Muscle of arm (tissue), 12 donors: ENCODE measurements around the gene MAOB. TPM values are rescaled to one million over a fixed set of nuclear protein-coding genes. Genes with fewer than 3 reads are reported as not detected.
"Not testable (repeated sequence)": the region's sequence is repeated elsewhere in the genome, so short reads cannot be mapped to it uniquely, and the experiment has no call there.

Source experiments
- DNase-seq: peaks from one replicate; pipeline ENCODE4 v3.0.0-alpha.2; 2013
- polyA plus RNA-seq, 12 donors: library from polyadenylated mRNA; unstranded; fragments of 120-200 nt; gene quantifications; one replicate each; pipeline ENCODE4 v1.2.1, GENCODE V29; 2013; ENCODE audit not compliant: insufficient read length in 12 of 12

The MAOB gene
- polyA plus RNA-seq, 12 donors: 0.73 to 8.2 (median 1.1) TPM; not detected in 1

DNA sequence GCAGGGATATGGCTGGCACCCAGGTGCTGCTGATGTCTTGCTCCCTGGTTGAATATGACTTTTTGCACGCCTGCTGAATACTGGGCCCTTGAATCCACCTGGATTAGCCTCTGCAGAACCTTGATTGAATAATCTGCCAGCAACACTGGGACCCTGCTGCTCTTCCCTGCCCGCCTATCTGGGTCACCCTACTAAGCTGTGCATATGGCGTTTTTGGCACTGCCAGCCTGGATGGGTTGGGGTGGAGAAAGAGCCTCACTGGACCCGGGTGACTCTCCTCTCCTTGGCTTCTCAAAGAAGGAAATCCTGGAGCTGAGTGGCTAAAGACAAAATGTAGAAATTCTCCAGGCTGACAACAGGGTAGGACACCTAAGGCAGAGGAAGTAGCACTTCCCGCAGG lies 126.2 kb downstream of the MAOB start:
- no peak for DNase-seq

DNA sequence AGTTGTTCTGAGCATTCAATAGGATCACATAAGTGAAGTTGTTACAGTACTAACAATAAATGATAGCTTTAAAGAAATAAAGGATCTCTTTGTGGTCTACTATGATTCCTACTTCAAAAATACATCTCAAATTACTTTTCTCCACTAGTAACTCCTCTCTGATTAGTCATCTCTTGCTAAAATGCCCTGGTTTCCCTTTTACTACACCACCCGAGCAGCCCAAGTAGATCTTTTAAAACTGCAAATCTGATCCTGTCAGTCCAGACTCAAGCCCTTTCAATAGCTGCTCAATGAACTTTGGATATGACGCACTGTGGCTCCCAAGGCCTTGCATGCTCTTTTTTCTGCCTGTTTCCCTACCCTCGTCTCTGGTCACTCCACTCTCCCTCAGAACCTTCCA lies 128.6 kb downstream of the MAOB start:
- no peak for DNase-seq

DNA sequence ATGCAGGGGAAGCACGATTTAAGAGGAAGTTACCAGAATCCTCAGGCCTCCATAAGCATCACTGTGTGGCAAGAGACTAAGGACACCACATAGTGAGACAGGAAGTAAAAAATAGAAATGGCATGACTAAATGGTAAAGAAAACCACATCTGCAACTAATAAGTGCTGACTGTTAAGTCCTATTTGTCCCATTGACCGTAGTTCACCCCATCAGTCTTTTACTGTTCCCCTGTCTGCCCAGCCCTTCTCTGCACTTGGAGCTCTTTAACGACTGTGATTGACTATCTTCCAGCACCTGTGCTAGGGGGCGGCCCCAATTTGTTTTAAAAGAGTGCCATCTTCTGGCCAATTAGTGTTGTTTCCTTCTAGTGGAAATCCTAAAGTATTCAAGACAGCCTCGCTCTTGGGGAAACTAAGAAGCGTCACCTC lies 132.0 kb downstream of the MAOB start:
- peak; percentile 31 for DNase-seq

DNA sequence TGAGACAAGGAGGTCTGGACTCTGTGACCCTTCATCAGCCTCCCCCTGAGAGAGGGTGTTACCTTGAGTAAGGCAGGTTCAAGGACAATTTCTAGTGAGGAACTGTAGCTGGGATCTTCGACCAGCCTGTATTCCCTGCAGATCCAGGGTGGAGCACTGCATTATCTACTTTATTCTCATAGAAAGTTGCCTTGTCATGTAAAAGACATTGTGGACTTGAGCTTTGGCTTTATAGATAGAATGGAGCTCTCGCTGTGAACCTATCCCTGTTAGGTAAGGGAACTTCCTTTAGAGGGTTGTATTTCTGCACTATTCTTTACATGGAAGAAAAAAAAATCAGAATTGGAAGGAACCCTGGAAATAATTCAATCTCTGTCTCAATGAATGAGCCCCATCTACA lies 134.8 kb downstream of the MAOB start:
- no peak for DNase-seq

DNA sequence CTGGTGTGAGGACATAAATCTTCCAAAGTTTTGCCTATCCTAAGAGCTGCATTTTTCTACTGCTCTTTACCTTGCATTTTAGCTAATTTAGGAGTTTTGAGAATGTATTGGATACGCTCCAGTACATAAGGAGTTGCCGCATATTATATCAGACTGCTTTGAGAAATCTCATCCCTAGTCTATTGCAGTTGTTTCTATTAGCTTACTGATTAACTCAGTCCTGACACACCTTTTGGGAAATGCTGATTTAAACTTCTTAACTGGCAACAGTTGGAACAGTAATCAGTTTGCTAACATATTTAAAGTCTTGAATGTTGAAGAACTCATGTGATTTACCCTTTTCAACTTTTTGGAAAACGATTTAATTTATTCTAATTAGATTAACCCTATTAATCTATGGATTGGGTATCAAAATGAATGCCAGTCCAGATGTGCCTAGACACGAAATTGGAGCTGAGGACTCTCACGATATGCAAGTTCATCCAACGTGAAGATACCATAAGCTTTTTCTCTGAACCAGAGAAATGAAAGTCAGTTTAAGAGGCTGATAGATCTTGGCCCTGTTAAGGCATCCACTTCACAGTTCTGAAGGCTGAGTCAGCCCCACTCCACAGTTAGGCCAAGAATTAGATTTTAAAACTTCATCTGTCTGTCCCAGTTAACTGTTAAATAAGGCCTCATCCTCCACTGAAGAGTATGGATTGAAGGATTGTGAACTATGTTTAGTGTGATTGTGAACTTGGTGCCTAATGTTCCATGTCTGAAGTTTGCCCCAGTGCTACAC lies 136.1 kb downstream of the MAOB start:
- DNase-seq: no peak

DNA sequence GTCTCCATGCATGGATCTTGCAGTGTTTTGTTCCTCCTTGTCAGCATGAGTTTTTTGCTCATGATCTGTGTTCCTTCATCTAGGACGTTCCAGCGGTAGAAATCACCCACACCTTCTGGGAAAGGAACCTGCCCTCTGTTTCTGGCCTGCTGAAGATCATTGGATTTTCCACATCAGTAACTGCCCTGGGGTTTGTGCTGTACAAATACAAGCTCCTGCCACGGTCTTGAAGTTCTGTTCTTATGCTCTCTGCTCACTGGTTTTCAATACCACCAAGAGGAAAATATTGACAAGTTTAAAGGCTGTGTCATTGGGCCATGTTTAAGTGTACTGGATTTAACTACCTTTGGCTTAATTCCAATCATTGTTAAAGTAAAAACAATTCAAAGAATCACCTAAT lies 138.0 kb downstream of the MAOB start:
- no peak for DNase-seq

DNA sequence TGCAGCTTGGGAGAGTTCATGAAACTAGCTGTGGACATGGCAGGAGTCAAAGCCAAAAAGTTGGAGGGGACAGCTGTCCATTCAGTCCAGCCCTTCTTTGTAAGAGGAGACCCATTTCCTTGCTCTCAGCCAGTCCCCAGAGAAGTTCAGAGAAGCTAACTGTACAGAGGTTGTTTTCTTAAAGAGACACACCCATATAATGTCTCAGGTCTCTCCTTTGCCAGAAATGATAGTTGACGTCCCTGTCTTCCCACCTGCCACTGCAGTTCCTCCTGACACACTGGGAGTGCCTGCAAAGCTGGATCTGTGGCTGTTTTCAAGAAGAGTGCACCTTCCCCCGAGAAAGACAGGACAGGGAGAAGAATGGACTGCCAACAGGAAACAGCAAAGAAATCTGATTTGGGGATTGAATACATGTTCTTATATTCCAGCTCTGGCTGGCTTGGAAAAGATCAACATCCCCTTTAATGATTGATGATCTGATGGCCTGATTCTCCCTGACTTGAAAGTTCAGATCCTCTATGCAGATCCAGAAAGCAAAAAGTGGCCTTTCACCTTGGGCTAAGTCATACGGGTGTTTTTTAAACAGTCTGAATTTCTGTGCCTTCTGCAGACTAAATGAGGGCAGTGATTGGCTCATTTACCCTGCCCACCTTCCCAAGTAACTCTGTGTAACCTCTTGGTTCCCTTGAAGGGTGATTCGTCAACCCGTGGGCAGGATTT lies 139.0 kb downstream of the MAOB start:
- DNase-seq: no peak

DNA sequence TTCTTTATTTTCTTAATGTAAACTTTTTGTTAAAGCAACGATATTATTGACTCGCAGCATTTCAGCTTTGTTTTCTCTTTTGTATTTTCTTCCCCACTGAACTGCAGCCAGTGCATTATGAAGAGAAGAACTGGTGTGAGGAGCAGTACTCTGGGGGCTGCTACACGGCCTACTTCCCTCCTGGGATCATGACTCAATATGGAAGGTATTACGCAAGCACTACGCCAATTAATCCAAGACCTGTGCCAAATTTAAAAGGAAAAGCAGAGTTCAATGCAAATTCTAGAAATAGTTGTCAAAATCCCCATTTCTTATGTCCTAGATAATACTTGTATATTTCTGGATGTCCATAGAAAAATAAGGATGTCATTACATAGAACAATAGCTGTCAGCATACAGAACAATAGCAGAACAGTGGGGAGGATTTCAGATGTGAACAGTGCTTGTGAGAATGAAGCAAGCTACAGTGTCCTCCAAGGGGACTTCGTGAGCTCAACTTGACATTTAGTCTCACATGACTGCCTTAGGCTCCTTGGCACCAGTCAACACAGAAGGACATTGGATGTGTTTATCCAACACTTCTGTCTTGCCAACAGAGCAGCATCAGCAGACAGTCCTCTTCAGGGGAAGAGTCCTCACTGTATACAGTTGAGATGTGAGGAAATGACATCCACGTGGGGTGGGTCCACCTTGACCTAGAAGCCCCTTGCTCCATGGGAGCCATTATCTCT lies 140.2 kb downstream of the MAOB start:
- DNase-seq: peak; percentile 11

DNA sequence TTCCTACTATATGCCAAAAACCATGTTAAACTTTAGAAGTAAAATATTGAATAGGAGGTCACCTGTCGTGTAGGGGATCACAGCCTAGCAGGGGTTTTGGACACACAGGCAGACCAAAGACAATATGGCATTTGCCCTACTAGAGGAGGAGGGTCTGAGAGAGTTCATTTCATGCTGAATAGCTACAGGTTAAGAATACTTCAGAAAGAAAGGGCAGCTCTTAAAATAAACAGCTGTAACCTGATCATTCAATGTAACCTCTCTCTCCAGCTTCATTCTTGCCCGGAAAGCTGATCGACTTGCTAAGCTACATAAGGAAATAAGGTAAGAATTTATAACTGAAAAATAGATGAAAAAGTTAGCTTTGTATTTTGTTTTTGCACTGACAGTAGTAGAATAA lies 146.3 kb downstream of the MAOB start:
- no peak for DNase-seq

DNA sequence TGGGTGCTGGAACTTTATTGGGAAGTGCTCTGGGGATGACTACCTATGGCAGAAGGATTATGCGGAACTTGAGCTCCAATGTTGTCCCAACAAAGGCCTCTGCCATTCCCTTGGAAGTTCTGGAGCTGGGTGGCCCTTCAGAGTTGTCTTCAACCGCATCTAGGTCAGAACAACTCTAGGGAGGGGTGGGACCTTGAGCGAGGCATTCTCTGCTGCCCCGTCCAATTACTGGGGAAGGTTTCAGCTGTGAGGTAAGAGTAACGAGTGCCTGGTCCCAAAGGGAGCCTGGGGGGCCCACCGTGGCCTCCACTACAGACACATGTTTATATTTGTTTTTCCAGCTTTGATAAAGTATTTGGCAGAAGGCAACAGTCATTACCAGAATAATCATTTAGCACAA lies 146.7 kb downstream of the MAOB start:
- DNase-seq: no peak

DNA sequence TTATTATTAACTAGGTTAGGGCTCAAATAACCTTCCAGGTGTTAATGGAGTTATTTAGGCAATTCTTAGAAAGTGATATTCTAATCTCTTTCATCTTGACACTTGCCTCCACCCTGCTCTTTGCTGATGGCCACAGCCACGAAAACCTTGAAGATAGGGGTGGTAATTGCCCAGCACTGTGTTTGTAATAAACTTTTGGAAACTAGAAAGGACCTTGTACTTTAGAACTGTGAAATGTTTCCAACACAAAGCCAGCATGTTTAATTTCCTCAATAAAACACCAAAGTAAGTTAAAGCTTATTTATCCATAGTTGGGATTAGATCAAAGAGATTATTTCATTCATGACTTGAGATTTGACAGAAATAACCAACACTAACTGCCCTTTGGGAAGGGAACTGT lies 147.8 kb downstream of the MAOB start:
- DNase-seq: no peak

DNA sequence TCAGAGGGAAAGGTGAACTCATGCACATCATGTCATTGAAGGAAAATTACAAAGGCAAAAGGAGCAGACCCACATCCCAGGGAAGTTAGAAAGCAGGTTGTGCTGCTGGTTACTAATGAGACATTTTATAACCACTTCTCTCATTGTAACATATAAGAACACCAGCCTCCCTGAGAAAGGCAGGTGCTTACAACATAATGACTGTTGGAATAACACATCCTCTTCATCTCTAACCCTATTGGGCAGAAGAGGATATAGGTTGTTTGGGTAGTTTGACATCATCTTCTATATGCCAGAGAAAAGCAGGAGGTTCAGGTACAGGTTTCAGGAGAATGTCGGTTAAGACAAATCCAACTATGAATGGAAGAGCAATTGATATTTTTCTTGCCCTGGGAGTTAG lies 148.6 kb downstream of the MAOB start:
- DNase-seq: no peak

DNA sequence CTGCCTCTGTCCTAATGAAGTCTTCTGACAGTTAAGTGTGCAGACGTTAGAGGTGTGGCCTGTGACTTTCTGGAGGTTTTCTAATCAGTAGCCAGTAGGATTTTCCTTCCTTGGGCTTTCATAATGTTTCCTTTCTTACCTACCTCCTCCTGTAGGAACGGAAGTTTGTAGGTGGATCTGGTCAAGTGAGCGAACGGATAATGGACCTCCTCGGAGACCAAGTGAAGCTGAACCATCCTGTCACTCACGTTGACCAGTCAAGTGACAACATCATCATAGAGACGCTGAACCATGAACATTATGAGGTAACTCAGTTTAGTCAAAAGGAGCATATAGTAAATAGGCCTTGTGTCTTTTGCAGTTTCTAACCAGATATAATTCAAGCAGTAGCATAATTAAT lies 151.2 kb downstream of the MAOB start:
- no peak for DNase-seq

DNA sequence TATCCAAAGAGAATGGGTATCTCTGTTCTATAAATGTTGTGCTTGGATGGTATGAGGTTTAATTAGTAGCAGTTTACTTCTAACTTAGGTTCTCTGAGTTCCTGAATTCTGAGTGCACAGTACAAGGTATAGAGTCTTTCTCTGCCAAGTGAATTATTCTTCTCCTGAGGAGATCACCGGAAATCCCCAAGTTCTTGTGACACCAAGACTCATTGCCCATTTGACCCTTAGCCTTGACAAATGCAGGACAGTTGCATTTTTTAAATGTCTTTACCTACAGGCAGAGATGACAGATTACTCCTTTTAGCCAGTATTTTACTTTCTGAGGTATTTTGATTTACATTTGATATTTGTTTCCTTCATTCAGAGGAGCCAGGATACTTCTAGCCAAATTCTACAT lies 153.3 kb downstream of the MAOB start:
- no peak for DNase-seq

DNA sequence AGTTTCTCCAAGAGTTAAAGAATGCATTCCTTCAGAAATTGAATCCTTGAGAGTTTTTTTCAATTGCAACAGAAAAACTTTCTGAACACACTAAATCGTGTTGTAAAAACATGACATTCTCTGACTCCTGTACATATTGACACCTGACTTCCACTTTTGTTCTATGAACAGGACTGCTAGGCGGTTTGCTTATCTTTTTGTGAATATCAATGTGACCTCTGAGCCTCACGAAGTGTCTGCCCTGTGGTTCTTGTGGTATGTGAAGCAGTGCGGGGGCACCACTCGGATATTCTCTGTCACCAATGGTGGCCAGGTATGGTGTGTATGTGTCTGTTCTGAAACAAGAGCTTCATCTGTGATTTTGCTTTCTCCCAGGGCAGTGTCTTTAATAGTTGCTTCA lies 154.2 kb downstream of the MAOB start:
- no peak for DNase-seq

DNA sequence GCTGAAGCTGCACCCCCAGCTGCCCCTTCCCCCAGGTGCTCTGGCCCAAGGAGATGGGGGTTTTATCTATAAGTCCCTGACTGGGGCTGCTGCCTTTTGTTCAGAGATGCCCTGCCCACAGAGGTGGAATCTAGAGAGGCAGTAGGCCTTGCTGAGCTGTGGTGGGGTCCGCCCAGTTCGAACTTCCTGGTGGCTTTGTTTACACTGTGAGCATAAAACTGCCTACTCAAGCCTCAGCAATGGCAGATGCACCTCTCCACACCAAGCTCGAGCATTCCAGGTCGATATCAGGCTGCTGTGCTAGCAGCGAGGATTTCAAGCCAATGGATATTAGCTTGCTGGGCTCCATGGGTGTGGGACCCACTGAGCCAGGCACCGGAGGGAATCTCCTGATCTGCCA lies 155.0 kb downstream of the MAOB start:
- DNase-seq: not testable (repeated sequence)

DNA sequence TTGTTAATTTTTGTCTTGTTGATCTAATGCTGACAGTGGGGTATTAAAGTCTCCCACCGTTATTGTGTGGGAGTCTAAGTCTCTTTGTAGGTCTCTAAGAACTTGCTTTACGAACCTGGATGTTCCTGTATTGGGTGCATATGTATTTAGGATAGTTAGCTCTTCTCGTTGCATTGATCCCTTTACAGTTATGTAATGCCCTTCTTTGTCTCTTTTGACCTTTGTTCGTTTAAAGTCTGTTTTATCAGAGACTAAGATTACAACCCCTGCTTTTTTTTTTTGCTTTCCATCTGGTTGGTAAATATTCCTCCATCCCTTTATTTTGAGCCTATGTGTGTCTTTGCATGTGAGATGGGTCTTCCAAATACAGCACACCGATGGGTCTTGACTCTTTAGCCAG lies 157.0 kb downstream of the MAOB start:
- DNase-seq: not testable (repeated sequence)

DNA sequence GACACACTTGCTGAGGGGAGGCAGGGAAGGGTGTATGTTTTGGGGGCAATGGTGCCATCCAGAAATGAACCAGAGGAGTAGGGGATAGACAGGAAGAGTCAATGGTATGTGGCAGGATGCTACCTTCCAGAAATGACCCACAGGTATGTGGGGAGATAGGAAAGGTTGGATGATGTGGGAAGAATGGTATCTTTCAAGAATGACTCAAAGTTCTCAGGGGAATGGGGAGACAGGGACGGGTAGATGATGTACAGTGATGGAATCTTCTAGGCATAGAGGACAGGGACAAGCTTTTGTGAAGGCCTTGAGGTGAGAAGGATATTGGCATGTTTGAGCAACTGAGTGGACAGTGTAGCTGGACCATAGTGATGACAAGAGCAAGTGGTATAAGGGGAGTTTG lies 161.3 kb downstream of the MAOB start:
- DNase-seq: no peak

DNA sequence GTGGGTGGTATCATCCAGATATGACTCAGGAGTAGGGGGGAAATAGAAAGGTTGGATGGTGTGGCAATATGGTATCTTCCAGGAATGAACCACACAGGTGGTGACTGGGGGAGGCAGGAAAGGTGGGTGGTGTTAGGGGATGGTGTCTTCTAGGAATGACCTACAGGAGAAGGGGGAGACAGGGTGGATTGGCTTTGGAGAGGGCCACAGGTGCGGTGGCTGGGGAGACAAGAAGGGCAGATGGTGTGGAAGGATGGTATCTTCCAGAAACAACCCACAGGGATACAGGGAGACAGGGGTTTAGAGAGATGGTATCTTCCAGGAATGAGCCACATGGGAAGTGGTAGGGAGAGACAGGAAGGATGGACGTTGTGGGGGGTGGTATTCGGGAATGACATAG lies 162.2 kb downstream of the MAOB start:
- no peak for DNase-seq

DNA sequence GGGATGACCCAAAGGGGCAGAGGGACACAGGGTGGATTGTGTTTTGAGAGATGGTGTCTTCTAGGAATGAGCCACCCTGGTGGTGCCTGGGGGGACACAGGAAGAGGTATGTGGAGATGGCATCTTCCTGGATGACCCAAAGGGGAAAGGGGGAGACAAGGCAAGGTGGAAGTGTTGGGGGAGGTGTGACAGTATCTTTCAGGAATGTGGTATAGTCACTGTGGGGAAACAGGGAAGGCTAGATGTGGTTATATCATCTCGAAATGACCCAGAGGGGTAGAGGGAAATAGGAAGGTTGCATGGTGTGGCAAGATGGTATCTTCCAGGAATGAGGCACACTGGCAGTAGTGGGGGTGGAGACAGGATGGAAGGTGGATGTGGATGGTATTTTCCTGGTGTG lies 163.3 kb downstream of the MAOB start:
- DNase-seq: no peak

DNA sequence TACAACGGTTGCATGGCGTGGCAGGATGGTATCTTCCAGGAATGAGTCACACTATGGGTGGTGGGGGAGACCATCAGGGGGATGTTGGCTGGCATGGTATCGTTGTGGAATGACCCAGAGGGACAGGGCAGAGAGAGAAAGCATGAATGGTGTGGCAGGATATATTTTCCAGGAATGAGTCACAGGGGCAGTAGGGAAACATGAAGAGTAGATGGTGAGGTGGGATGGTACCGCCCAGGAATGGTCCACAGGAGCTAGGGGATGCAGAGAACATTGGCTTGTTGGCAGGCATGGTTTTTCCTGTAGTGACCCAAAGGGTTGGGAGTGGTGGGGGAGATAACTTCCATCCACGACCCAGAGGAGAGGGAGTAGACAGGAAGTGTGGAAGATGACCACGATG lies 163.7 kb downstream of the MAOB start:
- DNase-seq: no peak

DNA sequence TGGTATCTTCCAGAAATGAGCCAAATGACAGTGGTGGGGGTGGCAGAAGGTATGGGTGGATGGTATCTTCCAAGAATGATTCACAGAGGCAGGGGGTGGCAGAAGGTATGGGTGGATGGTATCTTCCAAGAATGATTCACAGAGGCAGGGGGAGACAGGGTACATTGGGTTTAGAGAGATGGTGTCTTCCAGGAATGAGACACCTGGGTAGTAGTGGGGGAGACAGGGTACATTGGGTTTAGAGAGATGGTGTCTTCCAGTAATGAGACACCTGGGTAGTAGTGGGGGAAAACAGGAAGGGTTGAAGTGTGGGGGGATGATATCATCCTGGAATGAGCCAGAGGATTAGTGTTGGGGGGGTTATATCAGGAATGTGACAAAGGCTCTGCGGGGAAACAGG lies 164.2 kb downstream of the MAOB start:
- no peak for DNase-seq

DNA sequence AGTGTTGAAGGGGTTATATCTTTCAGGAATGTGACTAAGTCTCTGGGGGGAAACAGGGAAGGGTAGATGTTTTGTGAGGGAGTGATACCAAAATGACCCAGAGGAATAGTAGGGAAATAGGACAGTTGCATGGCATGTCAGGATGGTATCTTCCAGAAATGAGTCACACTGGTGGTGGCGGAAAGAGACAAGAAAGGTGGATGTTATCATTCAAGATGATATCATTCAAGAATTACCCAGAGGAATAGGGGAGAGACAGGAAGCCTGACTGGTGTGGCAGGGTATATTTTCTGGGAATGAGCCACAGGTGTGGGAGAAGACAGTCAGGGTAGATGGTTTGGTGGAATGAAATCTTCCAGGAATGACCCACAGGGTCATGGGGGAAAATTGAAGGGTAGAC lies 165.1 kb downstream of the MAOB start:
- DNase-seq: no peak
